Activated CD8-positive, alpha-beta T cell treated with anti-CD3 and anti-CD28 coated beads for 36 hours (primary cell): ENCODE data around the gene CHST11. TPM values are rescaled to one million over a fixed set of nuclear protein-coding genes. Genes with fewer than 3 reads are reported as not detected.

Source experiments
- ATAC-seq: fragments of 200-7000 bp; cut with Tn5 transposase; one replicate; pipeline ENCODE4 v1.10.0; 2021; ENCODE audit warnings: mild to moderate bottlenecking, moderate library complexity
- CTCF ChIA-PET: fragments of 350-600 bp; sonication (Branson Sonifier 250); formaldehyde crosslinking; loops from one replicate; lab custom pipeline; 2021; ENCODE audit warnings: antibody characterized with exemption; lab: Charles Lee
- POLR2A ChIA-PET: fragments of 350-600 bp; sonication (Branson Sonifier 250); formaldehyde crosslinking; loops from one replicate; lab custom pipeline; 2021; ENCODE audit warnings: antibody characterized with exemption; lab: Charles Lee
- DNase-seq: peaks from one replicate; pipeline ENCODE4 v3.0.0-alpha.2; 2020
- H3K27ac Mint-ChIP-seq: one replicate; pipeline ENCODE4 v1.8.0; 2021; ENCODE audit warnings: mild to moderate bottlenecking, mixed read lengths
- H3K27me3 Mint-ChIP-seq: one replicate; pipeline ENCODE4 v1.8.0; 2021; ENCODE audit warnings: mixed read lengths
- H3K36me3 Mint-ChIP-seq: one replicate; pipeline ENCODE4 v1.8.0; 2021; ENCODE audit warnings: low read depth, mixed read lengths
- H3K4me1 Mint-ChIP-seq: one replicate; pipeline ENCODE4 v1.8.0; 2021; ENCODE audit warnings: low read depth, mixed read lengths
- H3K4me3 Mint-ChIP-seq: one replicate; pipeline ENCODE4 v1.8.0; 2021; ENCODE audit warnings: mild to moderate bottlenecking, moderate library complexity, mixed read lengths
- H3K9me3 Mint-ChIP-seq: one replicate; pipeline ENCODE4 v1.8.0; 2021; ENCODE audit warnings: mixed read lengths
- intact Hi-C: fragments of 100-400 bp; cut with micrococcal nuclease; formaldehyde crosslinking; loops from one replicate; pipeline ENCODE4 v1.10.0; 2022
- total RNA-seq, 2 experiments: library from RNA; stranded (reverse); gene quantifications; one replicate each; pipeline ENCODE4 v1.2.3, GENCODE V29; 2021
- TF ChIP-seq, protein P1 (sequence below): fragments of 200-600 bp; IDR thresholded peaks from one replicate; pipeline ENCODE4 v1.8.0; 2022; ENCODE audit warnings: antibody characterized with exemption, mild to moderate bottlenecking

Gene CHST11
- total RNA-seq, 2 experiments from 2014 or later: 30.9 to 33.9 TPM

DNA sequence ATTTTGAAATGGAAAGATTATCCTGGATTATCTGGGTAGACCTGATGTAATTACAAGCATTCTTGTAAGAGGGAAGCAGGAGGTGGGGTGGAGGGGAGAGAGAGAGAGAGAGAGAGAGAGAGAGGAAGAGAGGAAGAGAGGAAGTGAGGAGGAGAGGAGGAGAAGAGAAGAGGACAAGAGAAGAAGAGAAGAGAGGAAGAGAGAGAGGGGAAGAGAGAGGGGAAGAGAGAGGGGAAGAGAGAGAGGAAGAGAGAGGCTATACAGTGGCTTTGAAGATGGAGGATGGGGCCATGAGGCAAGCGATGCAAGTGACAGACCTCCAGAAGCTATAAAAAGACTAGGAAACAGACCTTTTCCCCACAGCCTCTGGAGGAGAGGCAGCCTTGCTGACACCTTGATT lies 13.7 kb upstream of the CHST11 start:
- no peak overlapping the region for H3K4me3 Mint-ChIP-seq
- H3K9me3 Mint-ChIP-seq: no peaks in the 10 kb centered on the region
- no peaks in the 10 kb centered on the region for H3K27me3 Mint-ChIP-seq
- no peak overlapping the region for H3K27ac Mint-ChIP-seq
- DNase-seq (no peak), ATAC-seq (no peak)
- TF ChIP-seq, protein P1, sequence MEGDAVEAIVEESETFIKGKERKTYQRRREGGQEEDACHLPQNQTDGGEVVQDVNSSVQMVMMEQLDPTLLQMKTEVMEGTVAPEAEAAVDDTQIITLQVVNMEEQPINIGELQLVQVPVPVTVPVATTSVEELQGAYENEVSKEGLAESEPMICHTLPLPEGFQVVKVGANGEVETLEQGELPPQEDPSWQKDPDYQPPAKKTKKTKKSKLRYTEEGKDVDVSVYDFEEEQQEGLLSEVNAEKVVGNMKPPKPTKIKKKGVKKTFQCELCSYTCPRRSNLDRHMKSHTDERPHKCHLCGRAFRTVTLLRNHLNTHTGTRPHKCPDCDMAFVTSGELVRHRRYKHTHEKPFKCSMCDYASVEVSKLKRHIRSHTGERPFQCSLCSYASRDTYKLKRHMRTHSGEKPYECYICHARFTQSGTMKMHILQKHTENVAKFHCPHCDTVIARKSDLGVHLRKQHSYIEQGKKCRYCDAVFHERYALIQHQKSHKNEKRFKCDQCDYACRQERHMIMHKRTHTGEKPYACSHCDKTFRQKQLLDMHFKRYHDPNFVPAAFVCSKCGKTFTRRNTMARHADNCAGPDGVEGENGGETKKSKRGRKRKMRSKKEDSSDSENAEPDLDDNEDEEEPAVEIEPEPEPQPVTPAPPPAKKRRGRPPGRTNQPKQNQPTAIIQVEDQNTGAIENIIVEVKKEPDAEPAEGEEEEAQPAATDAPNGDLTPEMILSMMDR: no peak
- CTCF ChIA-PET: no interaction called here
- H3K36me3 Mint-ChIP-seq: no peaks in the 10 kb centered on the region
- POLR2A ChIA-PET: no interaction called here
- intact Hi-C loops: no loop called here
- no peaks in the 10 kb centered on the region for H3K4me1 Mint-ChIP-seq

DNA sequence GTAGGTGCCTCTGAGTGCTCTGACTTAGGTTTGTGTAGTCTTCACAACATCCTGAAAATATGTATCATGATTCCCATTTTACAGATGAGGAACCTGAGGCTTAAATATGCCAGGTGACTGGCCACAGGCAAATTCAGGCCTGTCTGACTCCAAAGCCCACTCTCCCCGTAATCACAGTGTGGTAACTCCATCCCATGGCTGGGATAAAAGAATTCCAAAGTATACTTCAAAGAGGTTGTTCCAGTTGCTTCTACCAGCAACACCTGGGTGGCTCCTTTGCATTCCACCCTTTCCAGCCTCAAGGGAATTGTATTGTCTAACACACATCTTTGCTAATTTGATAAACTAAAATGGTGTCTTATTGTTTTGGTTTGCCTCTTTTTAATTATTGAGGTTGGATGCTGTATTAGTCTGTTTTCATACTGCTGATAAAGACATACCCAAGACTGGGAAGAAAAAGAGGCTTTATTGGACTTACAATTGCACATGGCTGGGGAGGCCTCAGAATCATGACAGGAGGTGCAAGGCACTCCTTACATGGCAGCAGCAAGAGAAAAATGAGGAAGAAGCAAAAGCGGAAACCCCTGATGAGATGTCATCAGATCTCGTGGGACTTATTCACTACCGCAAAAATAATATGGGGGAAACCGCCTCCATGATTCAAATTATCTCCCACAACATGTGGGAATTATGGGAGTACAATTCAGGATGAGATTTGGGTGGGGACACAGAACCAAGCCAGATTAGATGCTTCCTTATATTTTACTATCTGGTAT lies 9.9 kb upstream of the CHST11 start:
- TF ChIP-seq, protein P1: no peak
- CTCF ChIA-PET: interaction anchor here (0.6 kb wide), 1 partner anchor 10 kb away, joined by 3 read pairs; the partner anchor contains the start of gene CHST11
- DNase-seq: no peak
- Mint-ChIP-seq H3K36me3 (no peaks in the 10 kb centered on the region), H3K9me3 (peaks cover 3% of the 10 kb centered on the region), H3K27me3 (no peaks in the 10 kb centered on the region), H3K27ac (no peak overlapping the region), H3K4me1 (no peaks in the 10 kb centered on the region), H3K4me3 (no peak overlapping the region)
- ATAC-seq: no peak
- POLR2A ChIA-PET: no interaction called here
- intact Hi-C loops: no loop called here

DNA sequence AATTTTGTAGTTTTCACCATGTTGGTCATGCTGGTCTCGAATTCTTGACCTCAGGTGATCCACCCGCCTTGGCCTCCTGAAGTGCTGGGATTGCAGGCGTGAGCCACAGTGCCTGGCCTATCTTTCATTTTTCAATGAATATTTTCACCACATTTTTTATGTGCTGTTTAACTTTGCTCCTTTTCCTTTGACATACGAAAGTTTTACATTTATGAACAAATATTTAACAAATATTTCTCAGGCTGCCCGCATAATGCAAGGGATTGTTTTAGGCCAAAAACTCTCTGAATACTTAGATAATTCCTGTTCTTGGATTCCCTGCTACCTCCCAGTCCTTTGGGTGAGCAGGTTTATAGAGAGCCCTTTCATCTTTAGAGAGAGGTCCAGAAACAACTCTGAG lies 8.7 kb upstream of the CHST11 start:
- TF ChIP-seq, protein P1: no peak
- intact Hi-C loops: no loop called here
- POLR2A ChIA-PET: no interaction called here
- H3K9me3 Mint-ChIP-seq: peaks cover 3% of the 10 kb centered on the region
- ATAC-seq (no peak), DNase-seq (no peak)
- no peaks in the 10 kb centered on the region for H3K36me3 Mint-ChIP-seq
- no peaks in the 10 kb centered on the region for H3K4me1 Mint-ChIP-seq
- no peak overlapping the region for H3K27ac Mint-ChIP-seq
- CTCF ChIA-PET: interaction anchor here (1.6 kb wide), 1 partner anchor 66 kb away, joined by 5 read pairs; no protein-coding TSS in a partner anchor
- H3K4me3 Mint-ChIP-seq: no peak overlapping the region
- no peaks in the 10 kb centered on the region for H3K27me3 Mint-ChIP-seq

DNA sequence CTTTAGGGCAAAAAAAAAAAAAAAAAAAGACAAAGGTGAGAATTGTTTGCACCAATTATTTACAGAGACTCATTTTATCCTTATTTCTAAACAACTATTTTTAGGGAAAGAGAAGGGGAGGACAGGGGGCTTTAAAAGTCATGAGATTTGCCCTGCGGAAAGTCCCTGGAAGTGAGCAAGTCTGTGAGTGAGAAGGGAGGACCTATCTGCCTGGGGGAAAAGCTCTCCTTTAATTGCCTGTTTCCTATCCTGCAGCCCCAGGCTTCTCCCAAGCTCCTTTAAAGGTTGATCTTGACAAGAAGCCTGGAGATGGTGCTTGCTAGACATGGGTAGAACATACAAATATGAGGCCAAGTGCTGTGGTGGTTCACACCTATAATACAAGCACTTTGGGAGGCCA lies 8.3 kb upstream of the CHST11 start:
- Mint-ChIP-seq H3K27me3 (no peaks in the 10 kb centered on the region), H3K9me3 (peaks cover 3% of the 10 kb centered on the region), H3K4me3 (no peak overlapping the region), H3K36me3 (no peaks in the 10 kb centered on the region), H3K4me1 (peaks cover 2% of the 10 kb centered on the region), H3K27ac (no peak overlapping the region)
- ATAC-seq (no peak), DNase-seq (no peak)
- TF ChIP-seq, protein P1: no peak
- ChIA-PET POLR2A (no interaction called here), CTCF (interaction anchor here (1.6 to 1.7 kb wide), 2 partner anchors 11 to 67 kb away, joined by 5 to 7 read pairs; no protein-coding TSS in a partner anchor)
- intact Hi-C loops: no loop called here

DNA sequence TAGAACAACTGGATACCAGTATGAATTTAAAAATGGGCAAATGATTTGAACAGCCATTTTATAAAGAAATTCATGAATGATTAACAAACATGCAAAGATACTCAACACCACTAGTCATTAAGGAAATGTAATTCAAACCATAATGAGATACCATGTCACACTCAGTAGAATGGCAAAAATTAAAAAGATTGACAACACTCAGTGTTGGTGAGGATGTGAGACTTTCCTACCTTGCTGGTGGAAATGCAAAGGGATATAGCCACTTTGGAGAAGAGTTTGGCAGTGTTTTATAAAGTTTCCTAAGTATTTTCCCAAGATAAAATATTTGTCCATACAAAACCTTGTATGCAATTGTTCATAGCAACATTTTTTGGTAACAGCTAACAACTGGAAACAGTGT lies 6.0 kb upstream of the CHST11 start:
- ATAC-seq: no peak
- no peak overlapping the region for H3K4me3 Mint-ChIP-seq
- CTCF ChIA-PET: interaction anchor here (1.2 to 1.7 kb wide), 2 partner anchors 12 to 69 kb away, joined by 5 to 6 read pairs; no protein-coding TSS in a partner anchor

More for the DNA sequence above, 6.0 kb upstream of the CHST11 start:
- TF ChIP-seq, protein P1: no peak
- H3K27ac Mint-ChIP-seq: no peak overlapping the region
- intact Hi-C loops: no loop called here
- H3K9me3 Mint-ChIP-seq: peaks cover 3% of the 10 kb centered on the region
- H3K36me3 Mint-ChIP-seq: no peaks in the 10 kb centered on the region
- DNase-seq: no peak
- POLR2A ChIA-PET: interaction anchor here (0.6 kb wide), 1 partner anchor 44 kb away, joined by 3 read pairs; no protein-coding TSS in a partner anchor
- peaks cover 8% of the 10 kb centered on the region for H3K4me1 Mint-ChIP-seq
- H3K27me3 Mint-ChIP-seq: no peaks in the 10 kb centered on the region
